GM19463 (cell line): ENCODE data around the gene MTMR10.

Source experiments
- ATAC-seq: cut with Tn5 transposase; IDR thresholded peaks from one replicate; pipeline ENCODE4 v1.9.1; 2021; ENCODE audit warnings: mild to moderate bottlenecking, moderate library complexity; ENCODE audit not compliant: unreplicated experiment

The MTMR10 gene

GRCh38 chr15:30922480-30923311 lies 68.7 kb downstream of the MTMR10 start:
- ATAC-seq = no peak

GRCh38 chr15:30921781-30922479 lies 69.5 kb downstream of the MTMR10 start:
- ATAC-seq = no peak

GRCh38 chr15:30921106-30921505 lies 70.3 kb downstream of the MTMR10 start:
- ATAC-seq = no peak

- ATAC-seq = no peak
These were observed 71.4 kb downstream of the MTMR10 start for GRCh38 chr15:30919877-30920550.

GRCh38 chr15:30918366-30918765 lies 73.1 kb downstream of the MTMR10 start:
- no peak for ATAC-seq

GRCh38 chr15:30917675-30918074 lies 73.8 kb downstream of the MTMR10 start:
- no peak for ATAC-seq

GRCh38 chr15:30917013-30917412 lies 74.4 kb downstream of the MTMR10 start:
- no peak for ATAC-seq

GRCh38 chr15:30913761-30914160 lies 77.7 kb downstream of the MTMR10 start:
- no peak for ATAC-seq

GRCh38 chr15:30906366-30906765 lies 85.1 kb downstream of the MTMR10 start:
- no peak for ATAC-seq

- no peak for ATAC-seq
These were observed 85.6 kb downstream of the MTMR10 start for GRCh38 chr15:30905821-30906220.

- no peak for ATAC-seq
These were observed 86.6 kb downstream of the MTMR10 start for GRCh38 chr15:30904812-30905211.

- ATAC-seq = peak; percentile 86
These were observed 87.8 kb downstream of the MTMR10 start, which contains the start of gene FAN1 for GRCh38 chr15:30903497-30904187. Gene FAN1 (plus strand): TSS chr15:30903915. CDS start chr15:30904664, 749 bp downstream.

- ATAC-seq = no peak
These were observed 89.5 kb downstream of the MTMR10 start for GRCh38 chr15:30901889-30902288.

GRCh38 chr15:30896211-30896606 lies 95.2 kb downstream of the MTMR10 start:
- ATAC-seq = no peak

GRCh38 chr15:30895461-30896210 lies 95.8 kb downstream of the MTMR10 start:
- no peak for ATAC-seq

- no peak for ATAC-seq
These were observed 102.2 kb downstream of the MTMR10 start for GRCh38 chr15:30889196-30889595.
